ENCODE measurements around the gene PSMA3. TPM values are rescaled to one million over a fixed set of nuclear protein-coding genes. Genes with fewer than 3 reads are reported as not detected.

Gene PSMA3
- total and polyA plus RNA-seq, 9 of the 15 experiments (the other 6 are each of a cell fraction or from before 2014, with no cell fraction given), result 129 to 786 (median 319) TPM

- POLR2A ChIA-PET, result interaction anchor here (0.6 to 2.7 kb wide), 8 partner anchors 8 to 176 kb away, joined by 3 to 10 read pairs (median 5); no protein-coding TSS in a partner anchor
- H3K4me1 ChIP-seq (replicated peaks in 1 of 2; ENCODE audit: control insufficient read depth in 2 of 2, insufficient read depth in 2 of 2, low read length in 2 of 2), result no peaks in the 10 kb centered on the region; a peak in 3 of 5 replicates
- TF ChIP-seq TEAD4 (IDR thresholded peaks at IDR 0.05; ENCODE audit: low read length) (no peak), TEAD4 (CRISPR knock-in tag; IDR thresholded peaks at IDR 0.05; ENCODE audit: borderline replicate concordance) (no peak), MGA (IDR thresholded peaks at IDR 0.05) (peak; percentile 58), ETS1 (conservative IDR thresholded peaks at IDR 0.05; ENCODE audit: control insufficient read depth, low read depth, low read length) (peak; percentile 66; the same call in 1 of the 2 replicates), HDAC1 (IDR thresholded peaks at IDR 0.05) (peak in 1 of 2 experiments; percentile 61; a peak in 2 of 4 replicates), FOXK1 (CRISPR knock-in tag; IDR thresholded peaks at IDR 0.05; ENCODE audit: borderline replicate concordance) (0 out of 2 replicates have a peak, but pooled peaks have one; percentile 4), RAD51 (IDR thresholded peaks at IDR 0.05; ENCODE audit: borderline replicate concordance, low read depth) (0 out of 2 replicates have a peak, but pooled peaks have one; percentile 1), PHF8 (IDR thresholded peaks at IDR 0.05; ENCODE audit: borderline replicate concordance, low read length) (0 out of 2 replicates have a peak, but pooled peaks have one; percentile 12), ZNF316 (IDR thresholded peaks at IDR 0.05) (no peak)
Measured at GRCh38 chr14:58297412-58297761, 52.7 kb downstream of the PSMA3 start.

More at GRCh38 chr14:58297412-58297761, 52.7 kb downstream of the PSMA3 start:
- CTCF ChIA-PET (ENCODE audit: low intra/inter-chr PET ratio), result no interaction called here
- Histone ChIP-seq H4K20me1 (replicated peaks; ENCODE audit: control insufficient read depth, insufficient read depth, low read length) (no peaks in the 10 kb centered on the region), H3K36me3 (ENCODE audit: control insufficient read depth, insufficient read depth, low read length) (peaks cover 37% of the 10 kb centered on the region; the same call in 2 of the 3 replicates), H3K4me2 (ENCODE audit: insufficient read depth, low read length) (peak overlapping the region; percentile 93), H2AFZ (ENCODE audit: low read depth, low read length) (peak overlapping the region; percentile 66), H3K4me3 (peak overlapping the region; percentile 74), H3K9me1 (ENCODE audit: control insufficient read depth, insufficient read depth, low read length) (no peaks in the 10 kb centered on the region), H3K27me3 (ENCODE audit: control insufficient read depth in 2 of 2, insufficient read depth in 2 of 2, low read length in 2 of 2) (no peaks in the 10 kb centered on the region), H3K27ac (ENCODE audit: extremely low read depth, low read depth, low read length) (peak overlapping the region; percentile 99), H3K9me3 (replicated peaks; ENCODE audit: control insufficient read depth, insufficient read depth, low read depth, low read length) (no peaks in the 10 kb centered on the region), H3K79me2 (ENCODE audit: control insufficient read depth, insufficient read depth, low read length) (peaks cover 77% of the 10 kb centered on the region), H3K9ac (ENCODE audit: insufficient read depth in 1 of 2, low read depth in 2 of 2, low read length in 2 of 2) (peak overlapping the region; percentile 92 to 94; a peak in 3 of 4 replicates)
- 1% methylated on average over 10 of the region's 10 CpGs for WGBS (ENCODE audit: insufficient coverage, low coverage, missing lambda C conversion rate)
- no peak for FAIRE-seq
- TSS peak; percentile 64 for BruUV-seq (replicated peaks)
- ATAC-seq, result peak; percentile 3
- intact Hi-C loops (cut with micrococcal nuclease) (loop anchor here (5.0 kb wide), 3 partner anchors 55 to 890 kb away; partner anchors contain the start of genes ACTR10, DAAM1 and PSMA3), in situ Hi-C loops (cut with MboI) (no loop called here)
- no peak for DNase-seq (ENCODE audit: extremely low read depth in 1 of 4, low spot score in 3 of 4)

Data from K562 (cell line).